ENCODE measurements around the gene DUSP2. TPM values are rescaled to one million over a fixed set of nuclear protein-coding genes. Genes with fewer than 3 reads are reported as not detected.

DUSP2 gene
- total and polyA plus RNA-seq, 9 of the 15 experiments (the other 6 are each of a cell fraction or from before 2014, with no cell fraction given), result 0.04 to 0.18 TPM; not detected in 7

DNA sequence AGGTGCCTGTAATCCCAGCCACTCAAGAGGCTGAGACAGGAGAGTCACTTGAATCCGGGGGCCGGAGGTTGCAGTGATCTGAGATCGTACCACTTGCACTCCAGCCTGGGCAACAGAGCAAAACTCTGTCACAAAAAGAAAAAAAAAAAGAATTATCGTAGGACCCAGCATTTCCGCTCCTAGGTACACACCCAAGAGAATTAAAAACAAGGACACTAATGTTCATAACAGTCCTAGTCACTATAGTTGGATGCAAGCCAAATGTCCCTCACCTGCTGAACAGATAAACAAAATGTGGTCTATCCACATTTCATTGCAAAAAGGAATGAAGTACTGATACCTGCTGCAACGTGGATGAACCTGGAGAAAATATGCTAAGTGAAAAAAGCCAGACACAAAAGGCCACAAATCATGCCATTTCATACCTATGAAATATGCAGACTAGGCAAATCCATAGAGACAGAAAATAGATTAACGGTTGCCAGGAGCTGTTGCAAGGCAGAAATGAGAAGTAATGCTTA is 50.1 kb downstream of the DUSP2 start:
- no peak overlapping the region for H3K4me3 ChIP-seq
- H3K9ac ChIP-seq (ENCODE audit: insufficient read depth in 1 of 2, low read depth in 2 of 2, low read length in 2 of 2), result no peak overlapping the region
- H3K4me1 ChIP-seq (replicated peaks in 1 of 2; ENCODE audit: control insufficient read depth in 2 of 2, insufficient read depth in 2 of 2, low read length in 2 of 2), result peaks cover 11 to 23% of the 10 kb centered on the region in 2 experiments; a peak in 4 of 5 replicates
- peak; percentile 93 for FAIRE-seq
- CTCF ChIA-PET (ENCODE audit: low intra/inter-chr PET ratio), result no interaction called here
- H2AFZ ChIP-seq (ENCODE audit: low read depth, low read length), result no peak overlapping the region
- peak in 1 of 4 experiments; percentile 76 for DNase-seq (ENCODE audit: extremely low read depth in 1 of 4, low spot score in 3 of 4)
- no peaks in the 10 kb centered on the region for H3K27me3 ChIP-seq (ENCODE audit: control insufficient read depth in 2 of 2, insufficient read depth in 2 of 2, low read length in 2 of 2)
- peak overlapping the region; percentile 8; the same call in 1 of the 2 replicates for H3K4me2 ChIP-seq (ENCODE audit: insufficient read depth, low read length)
- no peaks in the 10 kb centered on the region for H3K36me3 ChIP-seq (ENCODE audit: control insufficient read depth, insufficient read depth, low read length)
- no peaks in the 10 kb centered on the region for H3K79me2 ChIP-seq (ENCODE audit: control insufficient read depth, insufficient read depth, low read length)
- H4K20me1 ChIP-seq (replicated peaks; ENCODE audit: control insufficient read depth, insufficient read depth, low read length), result no peaks in the 10 kb centered on the region; the same call in 1 of the 2 replicates
- ATAC-seq, result peak; percentile 77
- no peaks in the 10 kb centered on the region for H3K9me1 ChIP-seq (ENCODE audit: control insufficient read depth, insufficient read depth, low read length)
- POLR2A ChIA-PET, result interaction anchor here (0.6 kb wide), 1 partner anchor 12 kb away, joined by 3 read pairs; no protein-coding TSS in a partner anchor
- no peak overlapping the region for H3K27ac ChIP-seq (ENCODE audit: extremely low read depth, low read depth, low read length)
- H3K9me3 ChIP-seq (replicated peaks; ENCODE audit: control insufficient read depth, insufficient read depth, low read depth, low read length), result no peaks in the 10 kb centered on the region
- in situ Hi-C loops (cut with MboI) (loop anchor here (25.0 kb wide), 1 partner anchor 308 kb away; no protein-coding TSS in a partner anchor), intact Hi-C loops (cut with micrococcal nuclease) (no loop called here)
- no TSS peak for BruUV-seq (replicated peaks)
- 2% methylated on average over 7 of the region's 7 CpGs for WGBS (ENCODE audit: insufficient coverage, low coverage, missing lambda C conversion rate)
- TF ChIP-seq, protein P1, sequence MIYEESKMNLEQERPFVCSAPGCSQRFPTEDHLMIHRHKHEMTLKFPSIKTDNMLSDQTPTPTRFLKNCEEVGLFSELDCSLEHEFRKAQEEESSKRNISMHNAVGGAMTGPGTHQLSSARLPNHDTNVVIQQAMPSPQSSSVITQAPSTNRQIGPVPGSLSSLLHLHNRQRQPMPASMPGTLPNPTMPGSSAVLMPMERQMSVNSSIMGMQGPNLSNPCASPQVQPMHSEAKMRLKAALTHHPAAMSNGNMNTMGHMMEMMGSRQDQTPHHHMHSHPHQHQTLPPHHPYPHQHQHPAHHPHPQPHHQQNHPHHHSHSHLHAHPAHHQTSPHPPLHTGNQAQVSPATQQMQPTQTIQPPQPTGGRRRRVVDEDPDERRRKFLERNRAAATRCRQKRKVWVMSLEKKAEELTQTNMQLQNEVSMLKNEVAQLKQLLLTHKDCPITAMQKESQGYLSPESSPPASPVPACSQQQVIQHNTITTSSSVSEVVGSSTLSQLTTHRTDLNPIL (CRISPR knock-in tag; IDR thresholded peaks at IDR 0.05), result no peak
- TF ChIP-seq ATF1 (CRISPR knock-in tag; IDR thresholded peaks at IDR 0.05), result no peak
- TF ChIP-seq ATF1 (tag; IDR thresholded peaks at IDR 0.05), result 0 out of 2 replicates have a peak, but pooled peaks have one; percentile 25
- TF ChIP-seq ZNF384 (IDR thresholded peaks at IDR 0.05; ENCODE audit: low read depth, low read length), result peak; percentile 82
- TF ChIP-seq TRIM24 (IDR thresholded peaks at IDR 0.05), result peak in 1 of 2 experiments; percentile 69; a peak in 2 of 4 replicates
- TF ChIP-seq SMAD1 (IDR thresholded peaks at IDR 0.05; ENCODE audit: low read depth, low read length, partially characterized antibody), result peak; percentile 41
- TF ChIP-seq, protein P2, sequence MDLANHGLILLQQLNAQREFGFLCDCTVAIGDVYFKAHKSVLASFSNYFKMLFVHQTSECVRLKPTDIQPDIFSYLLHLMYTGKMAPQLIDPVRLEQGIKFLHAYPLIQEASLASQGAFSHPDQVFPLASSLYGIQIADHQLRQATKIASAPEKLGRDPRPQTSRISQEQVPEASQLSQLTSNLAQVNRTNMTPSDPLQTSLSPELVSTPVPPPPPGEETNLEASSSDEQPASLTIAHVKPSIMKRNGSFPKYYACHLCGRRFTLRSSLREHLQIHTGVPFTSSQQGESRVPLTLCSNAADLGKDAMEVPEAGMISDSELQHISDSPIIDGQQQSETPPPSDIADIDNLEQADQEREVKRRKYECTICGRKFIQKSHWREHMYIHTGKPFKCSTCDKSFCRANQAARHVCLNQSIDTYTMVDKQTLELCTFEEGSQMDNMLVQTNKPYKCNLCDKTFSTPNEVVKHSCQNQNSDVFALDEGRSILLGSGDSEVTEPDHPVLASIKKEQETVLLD (IDR thresholded peaks at IDR 0.05), result no peak
- TF ChIP-seq, protein P3, sequence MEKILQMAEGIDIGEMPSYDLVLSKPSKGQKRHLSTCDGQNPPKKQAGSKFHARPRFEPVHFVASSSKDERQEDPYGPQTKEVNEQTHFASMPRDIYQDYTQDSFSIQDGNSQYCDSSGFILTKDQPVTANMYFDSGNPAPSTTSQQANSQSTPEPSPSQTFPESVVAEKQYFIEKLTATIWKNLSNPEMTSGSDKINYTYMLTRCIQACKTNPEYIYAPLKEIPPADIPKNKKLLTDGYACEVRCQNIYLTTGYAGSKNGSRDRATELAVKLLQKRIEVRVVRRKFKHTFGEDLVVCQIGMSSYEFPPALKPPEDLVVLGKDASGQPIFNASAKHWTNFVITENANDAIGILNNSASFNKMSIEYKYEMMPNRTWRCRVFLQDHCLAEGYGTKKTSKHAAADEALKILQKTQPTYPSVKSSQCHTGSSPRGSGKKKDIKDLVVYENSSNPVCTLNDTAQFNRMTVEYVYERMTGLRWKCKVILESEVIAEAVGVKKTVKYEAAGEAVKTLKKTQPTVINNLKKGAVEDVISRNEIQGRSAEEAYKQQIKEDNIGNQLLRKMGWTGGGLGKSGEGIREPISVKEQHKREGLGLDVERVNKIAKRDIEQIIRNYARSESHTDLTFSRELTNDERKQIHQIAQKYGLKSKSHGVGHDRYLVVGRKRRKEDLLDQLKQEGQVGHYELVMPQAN (IDR thresholded peaks at IDR 0.05; ENCODE audit: borderline replicate concordance), result no peak
- TF ChIP-seq BRD4 (IDR thresholded peaks at IDR 0.05), result no peak
- TF ChIP-seq ZNF24 (IDR thresholded peaks at IDR 0.05), result peak; percentile 69
- 0 out of 2 replicates have a peak, but pooled peaks have one; percentile 35 for TF ChIP-seq ZNF717 (CRISPR knock-in tag; IDR thresholded peaks at IDR 0.05)
- peak; percentile 64 for TF ChIP-seq SMARCA4 (IDR thresholded peaks at IDR 0.05)
- peak; percentile 88 for TF ChIP-seq NFE2 (IDR thresholded peaks at IDR 0.05; ENCODE audit: low read depth)
- TF ChIP-seq C11orf30 (IDR thresholded peaks at IDR 0.05; ENCODE audit: low read depth), result peak; percentile 95
- TF ChIP-seq TEAD4 (IDR thresholded peaks at IDR 0.05; ENCODE audit: low read length), result peak; percentile 66
- TF ChIP-seq TEAD4 (CRISPR knock-in tag; IDR thresholded peaks at IDR 0.05; ENCODE audit: borderline replicate concordance), result no peak
- peak; percentile 39; the same call in 1 of the 2 replicates for TF ChIP-seq EP400 (IDR thresholded peaks at IDR 0.05)
- peak; percentile 84 for TF ChIP-seq MEIS2 (IDR thresholded peaks at IDR 0.05; ENCODE audit: partially characterized antibody)
- 0 out of 2 replicates have a peak, but pooled peaks have one; percentile 29 for TF ChIP-seq STAT5A (IDR thresholded peaks at IDR 0.05; ENCODE audit: borderline replicate concordance, low read length)
- TF ChIP-seq RCOR1 (IDR thresholded peaks at IDR 0.05; ENCODE audit: borderline replicate concordance in 1 of 2, low read depth in 2 of 2, low read length in 2 of 2), result 0 out of 4 replicates have a peak, but pooled peaks of 1 of the 2 experiments have one; percentile 6
- TF ChIP-seq HDAC2 (IDR thresholded peaks at IDR 0.05), result peak; percentile 51; the same call in 1 of the 2 replicates
- TF ChIP-seq ZNF79 (CRISPR knock-in tag; IDR thresholded peaks at IDR 0.05; ENCODE audit: low read depth), result no peak

Data from K562 (cell line).